Ishikawa (cell line): ENCODE results near the gene DAZAP1.

Experiments used
- CEBPB ChIP-seq: IDR thresholded peaks from 2 replicates; pipeline ENCODE4 v1.6.1; 2012
- NFIC ChIP-seq: IDR thresholded peaks from 2 replicates; pipeline ENCODE4 v1.6.1; 2012
- RAD21 ChIP-seq: IDR thresholded peaks from 2 replicates; pipeline ENCODE4 v1.6.1; 2012; ENCODE audit warnings: low read depth
- YY1 ChIP-seq: IDR thresholded peaks from 2 replicates; pipeline ENCODE4 v1.6.1; 2012; ENCODE audit warnings: low read depth
- TF ChIP-seq, protein P1 (sequence below): IDR thresholded peaks from 2 replicates; pipeline ENCODE4 v1.6.1; 2012

DNA sequence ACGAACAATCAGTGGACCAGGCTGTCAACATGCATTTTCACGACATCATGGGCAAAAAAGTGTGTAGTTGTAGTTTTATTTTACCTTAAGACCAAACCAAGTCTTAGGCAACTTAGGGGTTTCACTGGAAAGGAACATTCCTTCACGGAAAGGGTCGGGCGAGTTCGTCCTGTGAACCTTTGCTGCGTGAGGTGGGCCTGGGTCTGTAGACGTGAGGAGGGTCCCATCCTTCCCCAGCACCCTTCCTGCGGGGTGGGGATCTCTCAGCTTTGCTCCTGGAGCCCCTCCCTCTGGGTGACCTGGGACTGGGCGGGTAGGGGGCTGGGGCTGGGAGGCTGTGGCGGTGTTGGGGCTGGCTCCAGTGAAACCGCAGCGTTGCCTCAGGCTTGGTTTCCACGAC lies 18.5 kb downstream of the DAZAP1 start:
- TF ChIP-seq RAD21 (no peak), YY1 (no peak), CEBPB (no peak), NFIC (no peak)
- TF ChIP-seq, protein P1, sequence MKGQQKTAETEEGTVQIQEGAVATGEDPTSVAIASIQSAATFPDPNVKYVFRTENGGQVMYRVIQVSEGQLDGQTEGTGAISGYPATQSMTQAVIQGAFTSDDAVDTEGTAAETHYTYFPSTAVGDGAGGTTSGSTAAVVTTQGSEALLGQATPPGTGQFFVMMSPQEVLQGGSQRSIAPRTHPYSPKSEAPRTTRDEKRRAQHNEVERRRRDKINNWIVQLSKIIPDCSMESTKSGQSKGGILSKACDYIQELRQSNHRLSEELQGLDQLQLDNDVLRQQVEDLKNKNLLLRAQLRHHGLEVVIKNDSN, result no peak
